Endometrial microvascular endothelial cells (primary cell): Measurements from ENCODE around the gene MGAM2. TPM values are rescaled to one million over a fixed set of nuclear protein-coding genes. Genes with fewer than 3 reads are reported as not detected.

Source experiments
- in situ Hi-C: cut with HindIII; loops from 2 replicates; pipeline ENCODE4 v1.10.0; 2017; ENCODE audit warnings: low sequenced_read_pairs, low pct_unique_long_range_greater_than_20kb; ENCODE audit errors: inconsistent ontology term
- total RNA-seq: library from RNA; depleted of rRNA; stranded (reverse); fragments of >200 nt; gene quantifications from one replicate; pipeline ENCODE4 v1.2.3, GENCODE V29; 2015; ENCODE audit errors: inconsistent ontology term

MGAM2 gene
- total RNA-seq, 1 donor from 2014 or later, result not detected

GRCh38 chr7:142112086-142112485 is 568 bp downstream of the MGAM2 start:
- in situ Hi-C loops, result no loop called here

DNA sequence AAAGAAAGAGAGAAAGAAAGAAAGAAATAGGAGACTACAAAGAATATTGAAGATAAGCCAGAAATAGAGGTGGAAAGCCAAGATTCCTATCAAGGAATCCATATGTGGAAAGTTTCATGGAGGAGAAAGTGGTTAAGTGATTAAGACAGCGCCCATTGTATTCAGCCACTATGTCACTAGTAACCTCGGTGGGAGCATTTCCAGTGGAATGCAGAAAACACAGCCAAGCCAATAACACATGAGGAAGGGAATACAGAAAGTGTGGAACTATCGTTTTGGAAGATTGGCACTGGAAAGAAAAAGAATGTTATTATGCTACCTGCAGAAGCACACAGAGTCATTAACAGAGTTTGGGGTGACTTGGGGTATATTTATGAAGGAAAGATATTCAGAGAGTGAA is 2.7 kb downstream of the MGAM2 start:
- in situ Hi-C loops, result no loop called here

GRCh38 chr7:142120524-142120923 is 9.0 kb downstream of the MGAM2 start:
- in situ Hi-C loops, result no loop called here

DNA sequence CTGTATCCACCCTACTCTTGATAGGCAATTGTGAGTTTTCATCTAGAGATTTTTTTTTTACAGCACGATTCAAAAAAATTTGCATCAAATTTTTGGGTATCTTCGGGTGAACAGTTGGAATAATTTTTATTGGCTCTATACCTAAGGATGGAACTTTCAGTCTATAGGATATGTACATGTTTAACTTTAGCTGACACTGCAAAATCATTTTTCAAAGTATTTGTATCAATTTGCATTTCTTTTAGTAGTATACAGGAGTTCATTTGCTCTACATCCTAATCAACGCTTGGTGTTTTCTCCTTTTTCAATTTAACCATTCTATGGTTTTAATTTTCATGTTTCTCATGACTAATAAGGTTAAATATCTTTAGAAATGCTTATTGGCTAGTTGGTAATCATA is 11.7 kb downstream of the MGAM2 start:
- in situ Hi-C loops, result no loop called here

GRCh38 chr7:142125256-142125955 is 13.9 kb downstream of the MGAM2 start:
- in situ Hi-C loops, result no loop called here

DNA sequence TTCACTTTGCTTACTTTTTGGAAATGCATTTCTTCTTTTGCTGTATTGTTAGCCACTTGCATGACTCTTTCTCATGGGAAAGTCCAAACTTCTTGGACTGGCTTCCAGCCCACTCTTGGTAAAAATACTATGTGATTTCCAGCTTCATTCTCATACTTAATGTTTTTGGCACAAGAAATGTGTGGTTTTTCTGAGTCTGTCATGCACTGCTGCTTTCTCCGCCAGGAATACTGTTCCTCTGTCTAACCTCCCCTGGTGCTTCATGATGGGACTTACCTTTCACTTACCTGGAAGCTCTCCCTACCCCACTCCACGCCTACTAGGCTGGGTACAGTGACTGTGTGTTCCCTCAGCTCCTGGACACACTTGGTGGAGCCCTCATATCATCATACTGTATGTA is 18.7 kb downstream of the MGAM2 start:
- in situ Hi-C loops, result no loop called here

DNA sequence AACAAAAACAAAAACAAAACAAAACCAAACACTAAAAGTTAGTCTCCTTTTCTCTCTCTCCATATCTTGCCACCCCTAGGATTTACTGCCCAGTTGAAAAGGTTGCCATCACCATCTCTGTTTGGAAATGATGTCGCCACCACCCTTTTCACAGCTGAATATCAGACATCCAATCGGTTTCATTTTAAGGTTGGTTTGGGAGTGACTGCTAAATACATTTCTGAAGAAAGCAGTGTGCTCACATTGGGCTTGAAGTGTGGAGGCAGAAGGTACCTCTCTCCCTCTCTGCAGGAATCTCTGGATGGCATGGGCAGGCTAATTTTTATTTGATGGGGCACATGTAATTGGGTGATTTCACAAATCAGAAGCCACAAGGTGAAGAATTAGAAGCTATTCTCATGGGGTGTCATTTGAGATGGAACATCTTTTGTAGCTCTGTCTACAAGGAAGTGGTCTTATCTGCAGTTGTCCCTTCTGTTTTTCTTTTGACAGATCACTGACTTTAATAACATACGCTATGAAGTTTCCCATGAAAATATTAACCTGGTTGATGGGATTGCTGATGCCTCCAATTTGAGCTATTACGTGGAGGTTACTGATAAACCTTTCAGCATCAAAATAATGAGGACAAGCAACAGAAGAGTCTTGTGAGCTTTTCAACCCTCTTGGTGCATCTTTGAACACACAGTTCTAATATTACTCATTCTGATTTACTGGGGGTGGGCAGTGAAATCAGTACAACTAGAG is 20.1 kb downstream of the MGAM2 start:
- in situ Hi-C loops, result no loop called here

GRCh38 chr7:142133731-142134148 is 22.2 kb downstream of the MGAM2 start:
- in situ Hi-C loops, result no loop called here

DNA sequence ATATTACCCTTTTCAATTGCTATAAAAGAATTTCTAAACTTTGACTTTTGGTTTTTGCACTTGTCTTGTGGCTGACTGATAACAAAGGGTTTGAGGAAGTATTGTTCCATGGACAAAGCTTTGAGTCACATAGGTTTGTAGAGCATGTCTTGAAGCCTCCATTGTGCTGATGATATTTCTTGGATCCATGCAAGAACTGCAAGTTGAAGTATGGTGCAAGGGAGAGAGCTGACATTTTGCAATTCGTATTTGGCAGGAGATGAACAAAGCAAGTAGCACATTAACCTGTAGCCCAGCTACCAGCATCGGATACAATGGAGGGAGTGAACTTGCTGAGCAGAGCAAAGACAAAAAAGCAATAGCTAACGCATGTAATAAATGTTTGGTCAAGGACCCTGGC is 23.4 kb downstream of the MGAM2 start:
- in situ Hi-C loops, result no loop called here

GRCh38 chr7:142138996-142139395 is 27.5 kb downstream of the MGAM2 start:
- in situ Hi-C loops, result no loop called here

DNA sequence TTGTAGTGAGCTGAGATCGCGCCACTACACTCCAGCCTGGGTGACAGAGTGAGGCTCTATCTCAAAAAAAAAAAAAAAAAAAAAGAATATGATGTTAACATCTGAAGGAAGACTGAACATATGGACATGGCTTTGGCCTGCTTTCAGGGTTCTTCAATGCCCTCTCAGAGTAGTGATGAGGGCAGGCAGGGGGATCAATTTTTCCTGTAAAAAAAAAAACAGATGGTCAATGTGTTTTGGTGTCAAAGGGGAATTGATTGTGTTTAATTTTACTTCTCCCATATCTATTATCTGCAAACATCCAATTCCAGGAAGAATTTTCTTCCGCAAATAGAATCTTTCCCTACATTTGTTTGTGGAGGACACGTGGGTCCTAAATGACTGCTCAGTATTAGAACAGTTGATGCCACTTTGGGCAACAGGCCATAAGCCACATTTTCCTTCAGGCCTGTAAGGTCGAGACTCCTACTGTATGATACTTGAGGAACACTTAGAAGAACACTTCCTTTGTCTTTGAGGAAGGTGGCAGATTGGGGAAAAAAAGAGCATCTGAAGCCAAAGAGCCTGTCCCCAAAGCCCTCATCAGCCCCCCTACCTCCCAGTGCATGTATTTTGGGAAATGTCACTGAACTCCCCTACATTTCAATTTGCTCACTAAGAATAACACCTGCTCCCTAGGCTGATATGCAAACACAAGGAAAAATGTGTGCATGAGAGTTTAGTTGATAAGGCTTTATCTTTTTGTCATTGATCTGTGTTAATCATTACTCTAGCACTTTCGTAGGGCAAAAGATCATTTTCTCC is 28.3 kb downstream of the MGAM2 start:
- in situ Hi-C loops, result no loop called here

- in situ Hi-C loops, result no loop called here
These were observed 29.0 kb downstream of the MGAM2 start for GRCh38 chr7:142140401-142140959.

DNA sequence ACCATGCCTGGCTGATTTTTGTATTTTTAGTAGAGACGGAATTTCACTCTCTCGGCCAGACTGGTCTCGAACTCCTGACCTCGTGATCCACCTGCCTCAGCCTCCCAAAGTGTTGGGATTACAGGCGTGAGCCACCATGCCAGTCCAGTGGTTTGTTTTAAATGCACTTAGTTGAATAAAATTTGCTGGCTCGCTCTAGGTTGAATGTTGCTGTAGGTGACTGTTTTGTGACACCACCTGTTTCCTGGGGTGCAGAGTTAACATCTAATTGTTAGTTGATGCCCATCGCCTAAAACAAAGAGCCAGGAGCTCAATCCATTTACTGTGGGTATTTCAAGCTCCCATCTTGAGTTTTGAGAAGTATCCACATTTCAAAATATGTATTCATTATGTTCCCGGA is 31.2 kb downstream of the MGAM2 start:
- in situ Hi-C loops, result no loop called here

GRCh38 chr7:142146124-142146523 is 34.6 kb downstream of the MGAM2 start:
- in situ Hi-C loops, result no loop called here

GRCh38 chr7:142150356-142150755 is 38.8 kb downstream of the MGAM2 start:
- in situ Hi-C loops, result no loop called here

- in situ Hi-C loops, result no loop called here
These were observed 39.4 kb downstream of the MGAM2 start for GRCh38 chr7:142150869-142151268.

DNA sequence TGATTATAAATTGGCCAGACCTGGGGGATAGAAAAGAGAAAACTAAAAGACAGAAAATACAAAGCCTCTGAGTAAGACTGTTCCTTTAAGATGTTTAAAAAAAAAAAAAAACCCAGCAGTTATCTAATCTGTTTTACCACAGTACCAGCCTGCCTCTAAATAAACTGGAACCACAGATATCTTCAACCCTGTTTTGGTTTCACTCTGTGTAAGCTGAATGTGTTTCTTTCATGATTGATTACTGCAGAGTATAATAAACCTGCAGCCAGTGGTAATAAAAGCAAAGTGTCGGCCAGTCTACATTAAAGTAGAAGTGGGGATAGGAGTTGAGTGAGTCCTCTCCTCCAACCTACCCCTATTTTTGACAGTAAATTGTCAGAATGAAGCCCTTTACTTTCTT is 40.6 kb downstream of the MGAM2 start:
- in situ Hi-C loops, result no loop called here

DNA sequence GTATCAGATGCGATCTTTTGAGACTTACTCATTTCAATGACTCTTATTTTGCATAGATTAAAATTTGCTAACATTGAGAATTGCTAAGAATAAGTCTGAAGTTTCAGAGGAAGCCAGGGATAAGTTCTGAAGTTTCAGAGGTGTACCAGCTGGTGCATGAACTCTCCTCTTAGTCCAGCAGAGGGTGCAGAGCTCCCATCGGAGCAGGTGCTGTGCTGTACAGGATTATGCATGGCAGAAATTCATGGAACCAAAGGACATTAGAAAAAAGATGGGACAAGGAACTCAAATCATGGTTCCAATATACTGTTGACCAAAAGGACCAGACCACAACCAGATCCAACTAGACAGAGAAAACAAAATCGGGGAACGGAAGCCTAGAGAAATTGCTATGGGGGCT is 41.9 kb downstream of the MGAM2 start:
- in situ Hi-C loops, result no loop called here

- in situ Hi-C loops, result no loop called here
These were observed 47.4 kb downstream of the MGAM2 start for GRCh38 chr7:142158736-142159496.
